ENCODE results near the gene VPS33A.

Gene VPS33A

GRCh38 chr12:122250047-122250446 is 16.2 kb downstream of the VPS33A start:
- DNase-seq, result no peak

- DNase-seq, result no peak
Observed at GRCh38 chr12:122245553-122245952, 20.7 kb downstream of the VPS33A start.

GRCh38 chr12:122244565-122245371 is 21.5 kb downstream of the VPS33A start:
- no peak for DNase-seq

- no peak for DNase-seq
Observed at GRCh38 chr12:122243965-122244364, 22.3 kb downstream of the VPS33A start.

GRCh38 chr12:122238861-122239260 is 27.4 kb downstream of the VPS33A start:
- no peak for DNase-seq

- no peak for DNase-seq
Observed at GRCh38 chr12:122235741-122236140, 30.6 kb downstream of the VPS33A start.

GRCh38 chr12:122232691-122233090 is 33.6 kb downstream of the VPS33A start:
- no peak for DNase-seq

- no peak for DNase-seq
Observed at GRCh38 chr12:122230798-122231197, 35.5 kb downstream of the VPS33A start.

GRCh38 chr12:122228092-122228491 is 38.2 kb downstream of the VPS33A start:
- DNase-seq, result no peak

- DNase-seq, result no peak
Observed at GRCh38 chr12:122227341-122227740, 39.0 kb downstream of the VPS33A start.

- DNase-seq, result no peak
Observed at GRCh38 chr12:122226366-122227125, 39.7 kb downstream of the VPS33A start.

GRCh38 chr12:122225683-122226365 is 40.5 kb downstream of the VPS33A start, which contains the start of gene DIABLO:
TSS of gene DIABLO (minus strand) at chr12:122226052. CDS start at chr12:122226014, 38 bp downstream.
- peak; percentile 99 for DNase-seq

- DNase-seq, result no peak
Observed at GRCh38 chr12:122216445-122216844, 49.8 kb downstream of the VPS33A start.

- peak; percentile 44 for DNase-seq
Observed at GRCh38 chr12:122215771-122216170, 50.5 kb downstream of the VPS33A start.

- no peak for DNase-seq
Observed at GRCh38 chr12:122208073-122208820, 58.0 kb downstream of the VPS33A start.

- no peak for DNase-seq
Observed at GRCh38 chr12:122207391-122207790, 58.9 kb downstream of the VPS33A start.

GRCh38 chr12:122206976-122207375 is 59.3 kb downstream of the VPS33A start:
- DNase-seq, result no peak

GRCh38 chr12:122206111-122206881 is 60.0 kb downstream of the VPS33A start:
- no peak for DNase-seq

- DNase-seq, result no peak
Observed at GRCh38 chr12:122205053-122205925, 61.0 kb downstream of the VPS33A start.

- no peak for DNase-seq
Observed at GRCh38 chr12:122204167-122205052, 61.9 kb downstream of the VPS33A start.

Measured in EL (cell line).